GM18873 (cell line): ENCODE data around the gene PMVK.
A peak's percentile ranks its signal among the peaks of the same experiment; 100 is the strongest.

Experiments
- ATAC-seq: cut with Tn5 transposase; IDR thresholded peaks from one replicate; pipeline ENCODE4 v1.9.1; 2021; ENCODE audit warnings: mild to moderate bottlenecking, moderate library complexity, moderate number of reproducible peaks; ENCODE audit not compliant: unreplicated experiment, low FRiP score

PMVK gene

GRCh38 chr1:154967331-154967950 is 30.9 kb upstream of the PMVK start:
- no peak for ATAC-seq

GRCh38 chr1:154966111-154966510 is 29.6 kb upstream of the PMVK start:
- no peak for ATAC-seq

- no peak for ATAC-seq
These were observed 27.8 kb upstream of the PMVK start for GRCh38 chr1:154964359-154964758.

GRCh38 chr1:154963643-154964042 is 27.1 kb upstream of the PMVK start:
- ATAC-seq, result no peak

GRCh38 chr1:154962795-154963330 is 26.3 kb upstream of the PMVK start:
- no peak for ATAC-seq

GRCh38 chr1:154962156-154962749 is 25.7 kb upstream of the PMVK start:
- no peak for ATAC-seq

- ATAC-seq, result peak; percentile 48
These were observed 25.0 kb upstream of the PMVK start, which contains the start of gene PYGO2 for GRCh38 chr1:154961207-154962155. PYGO2 (minus strand) TSS chr1:154961782; CDS start chr1:154961576, 206 bp downstream.

- ATAC-seq, result no peak
These were observed 24.1 kb upstream of the PMVK start for GRCh38 chr1:154960446-154961136.

GRCh38 chr1:154959426-154959780 is 22.9 kb upstream of the PMVK start:
- no peak for ATAC-seq

GRCh38 chr1:154958681-154959425 is 22.3 kb upstream of the PMVK start:
- ATAC-seq, result no peak

- ATAC-seq, result no peak
These were observed 21.5 kb upstream of the PMVK start for GRCh38 chr1:154958036-154958435.

GRCh38 chr1:154957091-154957657 is 20.7 kb upstream of the PMVK start:
- no peak for ATAC-seq

- ATAC-seq, result no peak
These were observed 20.0 kb upstream of the PMVK start for GRCh38 chr1:154956544-154956941.

GRCh38 chr1:154955718-154956543 is 19.4 kb upstream of the PMVK start, which contains the start of gene PBXIP1:
PBXIP1 (minus strand) TSS chr1:154956099; CDS start chr1:154953721, 2,378 bp downstream.
- ATAC-seq, result peak; percentile 9

GRCh38 chr1:154955039-154955717 is 18.7 kb upstream of the PMVK start:
- peak; percentile 64 for ATAC-seq

GRCh38 chr1:154954541-154954940 is 18.0 kb upstream of the PMVK start:
- no peak for ATAC-seq

- ATAC-seq, result no peak
These were observed 17.1 kb upstream of the PMVK start for GRCh38 chr1:154953611-154954038.

- no peak for ATAC-seq
These were observed 16.1 kb upstream of the PMVK start for GRCh38 chr1:154952664-154953063.
